GM18502 (cell line): ENCODE data around the gene TEX22.

ENCODE experiments used
- ATAC-seq: cut with Tn5 transposase; IDR thresholded peaks from one replicate; pipeline ENCODE4 v1.9.1; 2021; ENCODE audit warnings: mild to moderate bottlenecking; ENCODE audit not compliant: unreplicated experiment, poor library complexity

Gene TEX22

DNA sequence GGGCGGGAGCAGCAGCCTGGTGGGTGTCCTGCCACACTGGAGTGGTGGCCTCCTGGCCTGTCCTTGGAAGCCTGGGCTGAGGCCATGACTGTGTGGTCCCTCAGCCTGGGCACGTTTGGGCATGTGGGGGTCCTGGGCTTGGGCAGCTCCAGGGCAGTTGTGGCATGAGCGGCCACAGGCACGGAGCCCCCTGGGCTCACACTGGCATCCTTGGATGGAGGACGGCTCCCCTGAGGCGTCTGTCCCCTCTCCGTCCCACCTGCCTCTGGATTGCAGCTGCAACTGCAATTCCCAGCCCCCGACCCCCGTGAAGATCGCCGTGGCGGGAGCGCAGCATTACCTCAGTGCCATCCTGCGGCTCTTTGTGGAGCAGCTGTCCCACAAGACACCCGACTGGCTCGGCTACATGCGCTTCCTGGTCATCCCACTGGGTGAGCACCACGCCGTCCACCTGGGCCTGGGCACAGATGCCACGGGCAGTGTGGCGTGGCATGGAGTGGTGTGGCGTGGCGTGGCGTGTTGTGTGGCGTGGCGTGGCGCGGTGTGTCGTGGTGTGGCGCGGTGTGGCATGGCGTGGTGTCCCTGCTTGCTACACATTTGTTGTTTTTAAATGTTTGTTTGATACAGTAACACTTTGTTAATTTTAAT, 15.1 kb upstream of the TEX22 start:
- ATAC-seq, result no peak

DNA sequence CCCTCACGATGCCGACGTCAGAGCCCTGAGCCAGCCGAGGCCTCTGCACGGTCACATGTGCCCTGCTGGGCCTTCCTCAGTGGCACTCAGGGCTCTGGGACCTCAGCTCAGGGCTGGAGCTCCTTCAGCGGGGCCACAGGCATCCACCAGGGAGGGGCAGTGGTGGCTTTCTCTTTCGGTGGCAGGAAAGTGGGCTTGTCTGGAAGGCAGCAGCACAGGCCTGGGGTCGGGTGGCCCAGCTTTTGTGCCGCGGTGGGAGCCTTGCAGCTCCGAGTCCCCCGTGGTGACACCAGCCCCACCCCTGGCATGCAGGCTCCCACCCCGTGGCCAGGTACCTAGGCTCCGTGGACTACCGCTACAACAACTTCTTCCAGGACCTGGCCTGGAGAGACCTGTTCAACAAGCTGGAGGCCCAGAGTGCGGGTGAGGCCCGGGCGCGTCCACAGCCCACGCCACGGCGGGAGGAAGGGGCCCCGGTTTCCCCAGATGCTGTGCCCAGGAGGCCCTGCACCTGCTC, 14.2 kb upstream of the TEX22 start:
- no peak for ATAC-seq

DNA sequence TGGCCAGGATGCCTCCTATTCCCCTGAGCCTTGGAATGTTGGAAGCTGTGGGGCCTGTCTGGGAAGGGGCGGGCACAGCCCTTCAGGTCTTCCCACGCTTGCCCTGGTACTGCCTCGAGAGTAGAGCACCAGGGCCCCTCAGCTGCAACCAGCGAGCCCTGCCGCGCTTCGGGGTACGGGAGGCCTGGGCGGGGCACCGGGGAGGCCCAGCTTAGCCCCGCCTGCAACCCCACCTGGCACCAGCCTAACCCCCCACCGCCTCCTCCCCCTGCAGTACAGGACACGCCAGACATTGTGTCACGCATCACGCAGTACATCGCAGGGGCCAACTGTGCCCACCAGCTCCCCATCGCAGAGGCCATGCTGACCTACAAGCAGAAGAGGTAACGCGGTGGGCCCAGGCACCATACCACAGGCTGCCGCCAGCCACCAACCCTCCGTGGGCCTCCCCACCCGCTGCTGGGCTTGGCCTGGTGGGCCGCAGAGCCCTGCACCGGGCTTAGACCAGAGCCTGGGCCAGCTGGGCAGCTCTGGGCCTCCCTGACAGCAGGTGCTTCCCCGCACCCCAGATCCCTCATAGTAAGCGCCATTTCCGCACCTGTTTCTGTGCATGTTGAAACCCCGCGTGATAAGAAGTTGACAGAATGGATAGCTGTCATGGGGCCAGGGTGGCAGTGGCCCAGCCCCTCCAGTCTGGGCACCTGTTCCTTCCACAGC, 13.6 kb upstream of the TEX22 start:
- ATAC-seq, result no peak

DNA sequence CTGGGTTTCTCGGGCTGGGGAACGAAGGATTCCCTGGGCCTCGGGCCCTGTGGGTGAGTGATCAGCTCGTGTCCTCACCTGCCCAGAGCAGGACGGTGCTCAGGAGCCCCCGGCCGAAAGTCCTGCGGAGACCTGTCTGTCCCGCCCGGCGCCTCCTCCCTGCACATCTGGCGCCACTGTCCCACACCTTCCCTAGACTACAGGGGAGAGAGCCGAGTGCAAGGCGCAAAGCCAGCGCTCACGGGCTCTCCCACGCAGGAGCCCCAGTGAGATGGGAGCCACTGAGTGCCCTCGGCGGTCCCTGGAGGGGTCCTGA, 13.1 kb upstream of the TEX22 start:
- no peak for ATAC-seq

DNA sequence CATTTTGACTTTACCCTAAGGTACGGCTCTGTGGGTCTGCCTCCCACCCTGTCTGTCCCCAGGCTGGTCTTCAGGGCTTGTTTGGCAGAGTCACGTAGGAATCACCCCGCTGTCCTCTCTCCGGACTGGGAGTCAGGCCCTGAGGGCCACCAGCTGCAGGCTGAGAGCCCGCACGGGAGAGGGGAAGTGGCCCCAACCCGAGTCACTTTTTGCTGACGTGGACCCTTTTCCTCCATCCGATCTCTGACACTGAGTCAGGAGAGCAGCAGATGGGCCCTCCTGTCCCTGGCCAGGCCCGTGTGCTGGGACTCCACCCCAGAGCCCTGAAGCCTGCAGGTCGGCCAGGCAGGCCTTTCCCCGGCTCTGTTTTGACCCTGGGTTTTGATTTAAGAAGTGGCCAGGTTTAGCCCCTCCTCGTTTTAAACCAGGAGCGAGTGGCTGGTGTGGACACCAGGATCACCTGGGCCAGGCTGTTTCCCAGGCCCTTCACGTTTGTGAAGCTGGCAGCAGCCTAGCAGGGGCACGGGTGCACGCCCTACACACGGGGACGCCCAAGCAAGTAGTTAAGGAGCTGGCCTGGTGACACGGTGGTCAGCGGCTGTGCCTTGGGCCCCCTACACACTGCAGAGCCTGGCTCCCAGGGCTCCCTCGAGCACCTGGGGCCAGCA, 12.5 kb upstream of the TEX22 start:
- no peak for ATAC-seq

DNA sequence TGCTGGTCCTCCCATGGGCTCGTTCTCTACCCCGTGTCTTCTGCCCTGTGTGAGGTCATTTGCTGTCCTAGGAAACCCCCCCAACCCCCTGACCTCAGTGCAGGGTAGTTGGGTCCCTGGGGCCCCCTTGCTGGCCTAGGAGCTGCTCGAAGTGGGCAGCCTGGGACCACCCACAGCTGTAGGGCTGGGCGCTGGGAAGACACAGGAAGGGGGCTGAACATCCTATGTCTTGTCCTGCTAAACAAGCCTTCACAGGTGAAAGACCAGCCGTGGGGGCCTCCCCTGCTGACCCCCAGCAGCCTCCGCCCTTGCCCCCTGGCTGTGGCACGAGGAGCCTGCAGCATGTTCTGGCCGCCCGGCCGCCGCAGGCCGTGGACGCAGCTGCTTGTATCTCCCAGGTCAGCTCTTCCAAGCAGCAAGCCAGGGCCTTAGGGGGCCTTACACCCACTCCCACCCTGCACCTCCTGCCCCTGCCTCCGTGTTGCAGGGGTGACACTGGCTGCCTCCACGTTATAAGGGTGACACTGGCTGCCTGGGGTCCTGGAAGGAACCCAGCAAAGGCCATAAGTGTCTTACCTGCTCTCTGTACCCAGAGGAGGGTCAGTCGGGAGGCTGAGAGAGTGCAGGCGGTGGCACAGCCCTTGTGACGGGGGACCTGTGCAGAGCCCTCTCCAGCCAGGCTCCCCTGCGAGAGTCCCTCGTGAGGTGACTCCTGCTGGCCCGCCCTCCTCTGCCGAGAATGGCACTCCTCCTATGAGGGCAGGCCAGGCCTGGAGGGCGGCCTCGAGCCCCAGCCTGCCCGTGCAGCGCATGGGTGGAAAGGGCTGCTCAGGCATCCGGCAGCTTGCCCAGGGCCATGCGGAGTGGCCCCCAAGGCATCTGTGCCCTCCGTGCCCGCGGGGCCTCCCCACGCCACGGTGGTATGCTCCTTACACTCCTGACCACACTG, 11.5 kb upstream of the TEX22 start:
- ATAC-seq, result no peak

DNA sequence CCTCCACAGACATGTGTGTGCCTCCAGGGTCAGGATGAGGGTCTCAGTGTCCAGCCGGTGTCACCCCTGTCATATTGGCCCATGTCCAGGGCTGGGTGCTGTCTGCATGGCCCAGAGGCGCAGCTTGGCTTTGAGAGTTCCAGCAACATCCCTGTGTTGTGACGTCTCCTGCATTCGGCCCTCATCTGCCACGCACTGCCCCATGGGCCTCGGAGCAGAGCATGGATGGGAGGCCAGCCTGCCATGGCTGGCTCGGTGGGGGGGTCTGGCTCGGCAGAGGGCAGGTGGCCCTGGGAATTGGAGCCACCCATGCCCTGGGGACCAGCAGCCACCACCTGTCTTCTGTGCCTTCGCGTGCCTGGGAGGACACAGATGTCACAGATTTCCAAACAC, 10.8 kb upstream of the TEX22 start:
- ATAC-seq, result no peak

DNA sequence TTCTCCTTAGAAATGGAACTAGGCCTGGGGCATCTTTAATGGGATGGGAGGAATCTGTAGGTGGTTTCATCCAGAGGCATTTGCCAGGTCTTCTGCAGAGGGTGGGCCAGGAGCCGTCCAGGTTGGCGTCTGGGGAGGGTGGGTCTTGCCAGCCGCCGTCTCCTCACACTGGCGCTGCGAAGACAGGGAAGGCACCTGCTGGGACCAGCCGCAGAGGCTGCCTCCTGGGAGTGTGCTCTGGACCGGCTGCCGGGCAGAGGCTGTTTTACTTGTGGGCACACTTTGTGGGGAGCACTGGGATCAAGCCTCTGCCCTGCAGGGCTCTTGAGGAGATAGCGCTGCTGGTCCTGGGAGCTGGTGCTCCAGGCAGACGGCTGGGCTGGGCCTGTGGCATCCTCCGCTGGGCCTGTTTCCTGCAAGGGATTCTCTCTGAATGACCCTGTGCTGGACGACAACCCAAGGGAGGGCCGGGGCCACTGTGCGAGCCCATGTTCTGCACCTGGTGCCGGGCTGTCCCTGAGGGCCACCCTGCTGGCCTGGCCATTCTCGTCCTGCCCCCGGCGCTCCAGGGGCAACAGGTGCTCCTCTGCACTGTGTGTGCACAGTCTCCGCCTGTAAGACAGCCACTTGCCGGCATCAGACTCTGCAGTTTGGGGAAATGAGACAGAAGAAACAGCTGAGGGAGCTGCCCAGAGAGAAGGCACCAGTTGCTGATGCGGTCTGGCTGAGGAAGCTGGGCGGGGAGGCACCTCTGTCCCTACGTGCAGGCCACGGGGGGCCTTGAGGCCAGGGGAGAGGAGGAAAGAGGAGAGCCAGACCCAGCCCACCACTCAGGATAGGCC, 10.0 kb upstream of the TEX22 start:
- no peak for ATAC-seq

DNA sequence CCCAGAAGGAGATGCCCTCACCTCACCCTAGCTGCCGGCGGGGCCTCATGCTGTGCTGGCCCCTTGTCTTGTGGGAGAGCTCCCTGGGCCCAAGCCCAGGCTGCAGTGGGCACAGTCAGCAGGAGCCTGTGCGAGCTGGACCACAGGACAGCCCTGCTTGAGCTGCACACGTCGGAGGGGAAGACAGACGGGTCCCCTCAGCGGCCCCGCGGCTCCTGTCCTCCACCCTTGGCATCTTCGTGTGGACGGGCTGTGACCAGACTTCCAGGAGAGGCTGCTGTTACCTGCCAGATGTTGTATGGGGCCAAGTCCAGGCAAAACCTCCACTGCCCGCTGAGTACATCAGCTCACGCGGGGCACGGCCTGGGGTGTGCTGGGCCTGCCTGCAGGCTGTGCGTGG, 9.4 kb upstream of the TEX22 start:
- no peak for ATAC-seq

DNA sequence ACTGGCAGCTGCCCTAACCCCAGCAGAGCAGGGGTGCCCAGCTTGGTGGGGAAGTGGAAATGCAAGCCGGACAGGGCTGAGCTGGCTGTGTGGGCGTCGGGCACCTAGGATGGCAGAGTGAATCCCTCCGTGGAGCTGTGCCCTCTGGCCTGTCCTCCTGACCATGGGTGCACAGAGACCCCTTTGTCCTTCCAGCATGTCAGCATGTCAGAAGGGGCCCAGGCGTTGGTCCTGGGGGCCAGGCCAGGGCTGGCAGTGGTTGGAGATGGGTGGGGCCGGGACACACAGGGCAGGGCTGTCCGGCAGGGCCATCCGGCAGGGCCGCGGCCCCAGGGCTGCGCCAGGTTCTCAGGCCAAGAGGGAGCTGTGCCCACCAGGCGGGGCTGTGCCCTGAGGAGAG, 8.8 kb upstream of the TEX22 start:
- ATAC-seq, result no peak

DNA sequence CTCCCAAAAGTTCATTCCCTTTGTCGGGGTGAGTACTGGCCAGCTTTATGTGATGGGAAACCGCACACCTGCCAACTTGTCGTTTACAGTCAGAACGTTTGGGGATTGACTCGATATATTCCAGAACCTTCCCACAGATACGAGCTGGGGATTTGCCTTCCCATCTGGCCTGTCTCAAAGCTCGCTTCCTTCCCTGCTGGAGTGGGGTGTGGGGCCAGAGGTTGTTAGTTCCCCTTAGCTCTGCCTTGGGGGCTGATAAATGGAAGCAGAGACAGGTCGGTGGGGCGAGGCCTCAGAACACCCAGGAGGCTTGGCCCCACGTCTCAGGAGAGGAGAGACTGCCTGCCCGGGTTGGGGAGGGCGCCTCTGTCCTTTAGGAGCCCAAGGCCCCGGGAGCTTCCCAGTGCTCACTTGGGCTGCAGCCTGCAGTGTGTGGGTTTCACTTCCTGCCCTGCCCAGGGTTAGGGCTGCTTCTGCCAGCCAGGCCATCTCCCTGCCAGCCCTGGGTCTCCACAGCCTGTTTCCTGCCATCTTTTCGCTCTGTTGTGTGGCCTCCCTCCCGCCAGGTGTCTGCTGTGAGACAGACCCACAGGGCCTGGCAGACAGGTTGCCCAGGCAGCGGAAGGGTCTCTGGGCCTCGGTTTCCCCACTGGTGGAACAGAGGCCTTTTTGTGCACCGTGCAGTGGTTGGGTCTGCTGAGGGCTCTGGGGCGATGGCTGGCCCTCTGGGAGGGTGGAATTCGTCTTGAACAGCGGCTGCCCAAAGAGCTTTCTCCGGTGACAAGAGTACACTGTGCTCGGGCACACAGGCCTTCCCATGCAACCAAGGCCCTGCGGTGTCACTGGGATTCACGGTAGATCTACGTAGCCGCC, 8.1 kb upstream of the TEX22 start:
- ATAC-seq, result no peak

DNA sequence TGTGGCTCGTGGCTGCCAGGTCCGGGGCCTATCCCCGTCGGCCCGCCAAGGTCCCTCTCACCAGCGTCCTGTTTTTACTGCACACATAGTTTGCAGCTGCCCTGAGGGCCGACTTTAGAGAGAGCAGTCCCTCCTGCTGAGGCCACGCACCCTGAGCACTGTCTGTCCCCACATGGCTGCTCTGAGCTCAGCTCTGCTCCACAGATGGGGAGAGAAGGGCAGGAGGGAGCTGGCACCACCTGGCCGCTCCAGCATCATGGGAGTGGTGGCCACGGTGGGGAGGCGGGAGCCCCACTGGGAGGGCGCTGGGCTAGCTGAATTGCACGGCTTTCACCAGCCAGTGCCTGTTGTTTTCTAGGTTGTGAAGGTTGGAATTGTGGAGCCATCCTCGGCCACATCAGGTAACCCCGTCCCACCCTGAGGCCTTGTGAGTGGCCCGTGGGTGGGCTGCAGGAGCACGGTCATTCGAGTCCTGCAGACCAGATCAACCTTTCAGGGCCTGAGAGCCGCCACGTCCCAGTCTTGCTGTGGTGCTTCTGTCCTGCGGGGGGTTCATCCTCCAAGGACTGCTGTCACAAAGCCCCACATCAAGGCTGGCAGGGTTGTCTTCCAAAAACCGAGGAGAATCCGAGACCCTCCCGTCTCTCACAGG, 7.4 kb upstream of the TEX22 start:
- no peak for ATAC-seq

DNA sequence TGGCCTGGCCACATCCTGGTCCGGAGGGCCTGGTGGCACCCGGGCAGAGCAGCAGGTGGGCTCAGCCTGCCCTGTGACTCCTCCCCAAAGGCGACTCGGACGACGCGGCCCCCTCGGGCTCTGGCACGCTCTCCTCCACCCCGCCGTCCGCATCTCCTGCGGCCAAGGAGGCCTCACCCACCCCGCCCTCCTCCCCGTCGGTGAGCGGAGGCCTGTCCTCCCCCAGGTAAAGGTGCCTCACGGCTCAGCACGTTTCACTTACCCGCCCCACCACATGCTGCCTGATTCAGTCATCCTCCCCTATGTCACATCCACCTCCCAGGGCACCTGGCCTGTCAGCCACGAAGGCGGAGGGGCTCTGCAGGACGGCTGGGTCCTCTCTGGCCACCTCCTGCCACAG, 6.8 kb upstream of the TEX22 start:
- no peak for ATAC-seq

DNA sequence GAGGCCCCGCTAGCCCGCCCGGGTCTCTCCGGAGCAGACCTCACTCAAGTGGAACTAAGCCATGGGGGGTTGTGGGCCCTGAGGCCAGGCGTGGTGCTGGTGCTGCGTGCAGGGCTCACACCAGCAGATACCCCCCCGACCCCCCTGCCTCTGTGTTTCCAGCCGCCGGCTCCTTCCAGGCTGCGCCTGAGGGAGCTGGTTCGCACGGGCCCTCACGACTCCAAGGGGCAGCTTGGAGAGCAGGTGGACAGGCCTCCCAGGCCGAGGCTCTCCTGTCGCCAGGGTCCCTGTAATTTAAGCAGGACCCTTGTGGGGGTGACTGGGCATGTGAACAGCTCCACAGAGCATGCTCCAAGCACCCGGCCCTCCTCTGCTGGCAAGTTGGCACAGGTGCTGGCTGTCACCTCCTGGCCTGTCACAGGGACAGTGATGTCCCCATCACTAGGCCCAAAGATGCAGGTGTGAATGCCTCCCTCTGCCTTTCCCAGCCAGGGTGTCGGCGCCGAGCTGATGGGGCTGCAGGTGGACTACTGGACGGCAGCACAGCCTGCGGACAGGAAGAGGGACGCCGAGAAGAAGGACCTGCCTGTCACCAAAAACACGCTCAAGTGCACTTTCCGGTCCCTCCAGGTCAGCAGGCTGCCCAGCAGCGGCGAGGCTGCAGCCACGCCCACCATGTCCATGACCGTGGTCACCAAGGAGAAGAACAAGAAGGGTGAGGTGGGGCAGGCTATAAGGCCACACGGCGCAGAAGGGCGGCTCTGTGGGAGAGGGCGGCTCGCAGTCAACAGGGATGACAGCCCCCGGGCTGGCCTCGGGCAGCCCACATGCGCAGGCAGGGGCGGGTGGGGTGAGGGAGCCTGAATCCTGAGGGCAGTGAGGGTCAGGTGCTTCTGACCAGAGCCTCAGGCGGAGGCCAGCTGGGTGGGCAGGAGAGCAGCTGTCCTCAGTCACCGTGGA, 5.9 kb upstream of the TEX22 start:
- no peak for ATAC-seq

DNA sequence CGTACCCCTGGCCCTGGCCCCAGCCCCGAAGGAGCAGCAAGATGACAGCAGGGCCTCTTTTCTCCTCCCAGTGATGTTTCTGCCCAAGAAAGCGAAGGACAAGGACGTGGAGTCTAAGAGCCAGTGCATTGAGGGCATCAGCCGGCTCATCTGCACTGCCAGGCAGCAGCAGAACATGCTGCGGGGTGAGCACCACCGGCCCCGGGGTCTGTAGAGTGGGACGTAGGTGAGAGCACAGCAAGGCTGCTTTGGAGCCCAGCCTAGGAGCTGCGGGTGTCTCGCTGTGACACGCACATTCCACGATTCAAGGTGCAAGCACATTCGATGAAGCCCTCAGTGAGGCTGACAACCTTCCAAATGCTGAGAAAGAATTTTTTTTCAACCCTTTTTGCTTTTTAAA, 5.2 kb upstream of the TEX22 start:
- ATAC-seq, result no peak

DNA sequence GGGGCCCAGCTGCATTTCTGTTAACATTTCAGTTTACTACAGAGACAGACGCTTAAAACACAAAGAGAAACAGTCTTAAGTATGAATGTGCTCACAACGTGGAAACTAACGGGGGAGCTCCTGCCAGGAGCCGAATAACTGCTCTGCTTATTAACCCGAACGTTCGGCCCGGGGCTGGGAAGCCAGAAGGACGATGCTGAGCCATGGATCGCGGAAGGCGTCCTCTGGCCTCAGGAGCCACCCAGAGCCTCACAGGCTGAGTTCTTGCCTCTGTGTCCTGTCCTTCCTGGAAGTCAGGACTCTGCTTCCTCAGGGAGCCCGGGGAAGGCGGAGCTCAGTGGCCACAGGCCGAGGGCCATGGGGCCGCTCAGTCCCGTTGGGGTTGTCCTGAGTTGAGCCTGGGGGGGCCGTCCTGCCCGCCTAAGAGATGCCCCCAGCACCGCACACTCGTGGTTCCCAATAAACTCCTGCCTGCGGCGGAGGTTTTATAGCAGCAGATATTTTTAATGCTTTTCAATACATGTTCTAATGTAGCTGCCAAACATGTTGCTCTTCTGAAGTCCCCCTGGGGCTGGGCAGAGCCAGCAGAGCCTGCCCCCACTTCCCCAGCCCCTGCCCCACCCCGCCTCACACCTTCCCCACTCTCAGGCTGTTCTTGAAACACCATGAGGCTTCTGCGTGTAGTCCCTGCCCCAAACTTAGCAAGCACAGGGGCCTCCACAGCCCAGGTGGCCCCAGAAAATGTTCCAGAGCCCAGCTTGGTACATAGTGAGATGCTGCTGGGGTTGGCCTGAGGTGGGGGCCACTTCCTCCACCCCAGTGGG, 3.4 kb upstream of the TEX22 start:
- ATAC-seq, result no peak

DNA sequence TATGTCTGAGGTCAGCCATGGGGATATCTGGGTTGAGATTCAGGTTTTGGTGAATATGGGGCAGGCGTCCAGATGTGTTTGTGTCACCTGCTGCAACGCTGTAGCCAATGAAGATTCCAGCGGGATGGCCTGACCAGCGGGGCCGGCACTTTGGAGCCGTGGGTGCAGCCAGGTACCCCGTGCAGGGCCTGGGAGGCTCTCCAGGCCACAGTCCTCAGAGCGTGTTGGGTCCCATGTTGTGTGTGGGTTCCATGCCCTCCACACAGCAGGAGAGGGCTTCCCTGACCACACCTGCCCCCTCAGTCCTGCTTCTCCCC, 2.8 kb upstream of the TEX22 start:
- ATAC-seq, result no peak
